ENCODE data around the gene MROH8. TPM values are rescaled to one million over a fixed set of nuclear protein-coding genes. Genes with fewer than 3 reads are reported as not detected.

Gene MROH8
- total RNA-seq, 1 donor from 2014 or later: 3.6 TPM

DNA sequence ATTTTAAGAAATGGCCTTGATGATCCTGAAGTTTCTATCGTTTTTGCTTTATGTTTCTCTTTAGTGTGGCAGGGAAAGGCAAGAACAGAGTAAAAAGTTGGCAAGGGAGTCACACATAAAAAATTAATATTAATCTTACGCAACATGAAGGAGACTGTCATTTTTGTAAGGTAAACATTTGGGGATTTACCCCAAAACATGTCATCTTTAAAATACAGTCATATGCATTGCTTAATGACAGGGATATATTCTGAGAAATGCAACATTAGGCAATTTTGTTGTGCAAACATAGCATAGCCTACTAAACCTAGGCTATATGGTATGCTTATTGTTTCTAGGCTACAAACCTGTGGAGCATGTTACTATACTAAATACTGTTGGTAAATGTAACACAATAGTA is 88.9 kb downstream of the MROH8 start:
- no peaks in the 10 kb centered on the region for H3K9me3 ChIP-seq (replicated peaks)
- peaks cover 14% of the 10 kb centered on the region for H3K36me3 ChIP-seq
- TF ChIP-seq CTCF (IDR thresholded peaks at IDR 0.05; ENCODE audit: borderline replicate concordance): no peak
- H3K4me3 ChIP-seq: no peak overlapping the region
- intact Hi-C loops (cut with micrococcal nuclease): no loop called here
- no peak overlapping the region for H3K27ac ChIP-seq (replicated peaks)
- H3K4me1 ChIP-seq: peaks cover 10% of the 10 kb centered on the region
- DNase-seq: no peak
- no peaks in the 10 kb centered on the region for H3K27me3 ChIP-seq (ENCODE audit: low read depth)

DNA sequence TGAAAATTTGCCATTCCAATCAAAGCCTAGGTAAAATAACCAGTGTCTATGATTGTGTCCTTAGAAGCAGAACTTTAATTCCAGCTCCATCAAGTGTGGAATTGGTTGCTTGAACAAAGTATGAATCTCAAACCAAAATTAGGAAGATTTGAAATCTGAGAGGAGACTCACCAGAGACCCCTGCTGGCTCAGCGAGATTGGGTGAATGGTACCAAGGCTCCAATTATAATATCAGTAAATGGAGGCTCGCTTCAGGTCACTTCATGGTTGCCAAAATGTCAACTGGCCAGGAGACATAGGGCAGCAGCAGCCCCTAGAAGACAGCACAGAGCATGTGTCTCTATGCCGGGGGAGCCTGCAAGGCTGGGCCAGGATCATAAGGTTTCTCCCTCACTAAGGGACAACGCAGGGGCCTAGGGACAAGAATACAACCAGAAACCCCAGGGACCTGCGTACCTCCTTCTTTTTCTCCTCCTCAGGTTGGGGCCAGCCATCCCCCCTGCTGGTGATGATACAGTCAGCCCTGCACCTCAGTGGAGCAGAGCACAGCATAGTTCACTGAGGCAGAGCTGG is 97.5 kb downstream of the MROH8 start:
- TF ChIP-seq CTCF (IDR thresholded peaks at IDR 0.05; ENCODE audit: borderline replicate concordance): peak; percentile 19
- no peak overlapping the region for H3K27ac ChIP-seq (replicated peaks)
- peaks cover 15% of the 10 kb centered on the region for H3K36me3 ChIP-seq
- H3K27me3 ChIP-seq (ENCODE audit: low read depth): no peaks in the 10 kb centered on the region
- H3K4me1 ChIP-seq: no peaks in the 10 kb centered on the region
- H3K9me3 ChIP-seq (replicated peaks): no peaks in the 10 kb centered on the region
- intact Hi-C loops (cut with micrococcal nuclease): no loop called here
- no peak overlapping the region for H3K4me3 ChIP-seq
- no peak for DNase-seq

DNA sequence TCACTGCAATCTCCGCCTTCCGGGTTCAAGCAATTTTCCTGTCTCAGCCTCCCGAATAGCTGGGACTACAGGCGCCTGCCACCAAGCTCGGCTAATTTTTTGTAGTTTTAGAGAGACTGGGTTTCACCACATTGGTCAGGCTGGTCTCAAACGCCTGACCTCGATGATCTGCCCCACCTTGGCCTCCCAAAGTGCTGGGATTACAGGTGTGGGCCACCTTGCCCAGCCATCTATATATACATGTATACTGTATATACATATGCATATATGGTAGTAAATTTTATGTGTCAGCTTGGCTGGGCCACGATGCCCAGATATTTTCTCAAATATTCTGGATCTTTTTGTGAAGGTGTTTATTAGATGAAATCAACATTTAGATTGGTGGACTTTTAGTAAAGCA is 102.3 kb downstream of the MROH8 start:
- peaks cover 14% of the 10 kb centered on the region for H3K9me3 ChIP-seq (replicated peaks)
- no peak overlapping the region for H3K27ac ChIP-seq (replicated peaks)
- no peak for TF ChIP-seq CTCF (IDR thresholded peaks at IDR 0.05; ENCODE audit: borderline replicate concordance)
- H3K27me3 ChIP-seq (ENCODE audit: low read depth): no peaks in the 10 kb centered on the region
- DNase-seq: no peak
- H3K36me3 ChIP-seq: peaks cover 4% of the 10 kb centered on the region
- H3K4me1 ChIP-seq: peaks cover 5% of the 10 kb centered on the region
- H3K4me3 ChIP-seq: no peak overlapping the region
- intact Hi-C loops (cut with micrococcal nuclease): no loop called here

DNA sequence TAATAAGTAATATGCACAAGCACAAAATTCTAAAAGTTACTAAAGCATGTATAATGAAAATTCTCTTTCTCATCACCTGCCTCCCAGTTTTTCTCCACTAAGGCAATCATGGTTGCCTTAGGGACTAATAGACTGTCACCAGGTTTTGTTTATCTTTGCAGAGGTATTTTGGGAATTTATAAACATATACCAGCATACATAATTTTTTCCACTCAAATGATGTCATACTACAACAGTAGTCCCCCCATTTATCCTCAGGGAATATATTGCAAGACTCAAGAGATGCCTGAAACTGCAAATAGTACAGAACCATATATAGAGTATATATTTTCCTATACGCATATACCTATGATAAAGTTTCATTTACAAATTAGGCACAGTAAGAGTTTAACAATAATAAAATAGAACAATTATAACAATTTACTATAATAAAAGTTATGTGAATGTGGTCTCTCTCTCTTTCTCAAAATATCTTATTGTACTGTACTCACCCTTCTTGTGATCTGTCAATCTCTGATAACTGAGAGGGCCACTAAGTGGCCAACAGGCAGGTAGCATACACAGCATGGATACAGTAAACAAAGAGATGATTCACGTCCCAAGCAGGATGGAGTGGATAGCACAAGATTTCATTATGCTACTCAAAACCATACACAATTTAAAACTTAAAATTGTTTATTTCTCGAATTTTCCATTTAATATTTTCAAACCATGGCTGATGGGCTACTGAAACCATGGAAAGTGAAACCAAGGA is 103.2 kb downstream of the MROH8 start:
- peaks cover 5% of the 10 kb centered on the region for H3K4me1 ChIP-seq
- H3K9me3 ChIP-seq (replicated peaks): peaks cover 14% of the 10 kb centered on the region
- H3K36me3 ChIP-seq: peaks cover 4% of the 10 kb centered on the region
- no peak for DNase-seq
- no peak overlapping the region for H3K27ac ChIP-seq (replicated peaks)
- intact Hi-C loops (cut with micrococcal nuclease): no loop called here
- H3K27me3 ChIP-seq (ENCODE audit: low read depth): no peaks in the 10 kb centered on the region
- no peak for TF ChIP-seq CTCF (IDR thresholded peaks at IDR 0.05; ENCODE audit: borderline replicate concordance)
- no peak overlapping the region for H3K4me3 ChIP-seq

GRCh38 chr20:37072293-37073196 is 106.8 kb downstream of the MROH8 start:
- Histone ChIP-seq H3K4me1 (peaks cover 5% of the 10 kb centered on the region), H3K4me3 (no peak overlapping the region), H3K27me3 (ENCODE audit: low read depth) (no peaks in the 10 kb centered on the region), H3K36me3 (peaks cover 4% of the 10 kb centered on the region), H3K27ac (replicated peaks) (no peak overlapping the region), H3K9me3 (replicated peaks) (peaks cover 14% of the 10 kb centered on the region)
- TF ChIP-seq CTCF (IDR thresholded peaks at IDR 0.05; ENCODE audit: borderline replicate concordance): no peak
- intact Hi-C loops (cut with micrococcal nuclease): no loop called here
- DNase-seq: no peak
